Activated CD8-positive, alpha-beta memory T cell treated with anti-CD3 and anti-CD28 coated beads, Interleukin-2, amount 50 U/mL, for 24 hours (primary cell): ENCODE data around the gene AGBL1.
"Not testable (repeated sequence)": the region's sequence is repeated elsewhere in the genome, so short reads cannot be mapped to it uniquely, and the experiment has no call there.

Source experiments
- DNase-seq: peaks from one replicate; pipeline ENCODE4 v3.0.0-alpha.2; 2020; ENCODE audit errors: extremely low read depth

The AGBL1 gene

DNA sequence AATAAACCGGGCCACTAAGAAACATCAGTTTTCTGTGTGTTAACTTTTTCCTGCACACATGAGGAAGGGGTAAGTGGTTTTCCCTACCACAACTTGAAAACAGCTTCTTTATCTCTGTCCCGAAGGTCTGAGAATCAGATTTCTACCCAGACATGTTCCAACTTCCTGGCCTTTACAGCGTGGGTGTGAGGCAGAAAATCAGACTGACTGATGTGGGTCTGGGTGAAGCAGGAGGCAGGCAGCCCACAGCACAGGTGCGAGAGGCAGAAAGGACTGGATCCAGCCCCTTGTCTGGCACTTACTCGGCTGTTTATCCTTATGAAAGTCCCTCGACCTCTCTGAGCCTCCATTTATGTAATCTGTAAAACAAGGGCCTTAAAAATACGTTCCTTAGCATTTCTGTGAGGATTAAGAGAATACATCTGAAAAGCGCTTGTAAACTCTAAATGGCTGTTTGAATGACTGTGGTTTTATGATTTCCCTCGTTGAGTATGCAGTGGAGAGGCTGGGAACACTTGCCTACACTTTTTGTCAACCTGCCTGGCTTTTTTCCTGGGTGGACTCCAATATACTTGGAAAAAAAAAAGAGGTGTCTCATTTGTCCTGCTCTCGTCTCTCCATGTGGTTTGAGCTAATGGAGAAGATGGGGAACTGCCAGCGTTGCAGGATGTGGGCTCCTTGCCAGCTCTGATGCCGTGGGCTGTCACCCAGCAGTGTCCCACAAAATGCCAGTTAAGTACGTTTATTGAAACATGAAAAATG lies 3.1 kb downstream of the AGBL1 start:
- no peak for DNase-seq

- DNase-seq, result no peak
Measured at GRCh38 chr15:86087808-86088207, 8.1 kb downstream of the AGBL1 start.

- no peak for DNase-seq
Measured at GRCh38 chr15:86089422-86089821, 9.8 kb downstream of the AGBL1 start.

DNA sequence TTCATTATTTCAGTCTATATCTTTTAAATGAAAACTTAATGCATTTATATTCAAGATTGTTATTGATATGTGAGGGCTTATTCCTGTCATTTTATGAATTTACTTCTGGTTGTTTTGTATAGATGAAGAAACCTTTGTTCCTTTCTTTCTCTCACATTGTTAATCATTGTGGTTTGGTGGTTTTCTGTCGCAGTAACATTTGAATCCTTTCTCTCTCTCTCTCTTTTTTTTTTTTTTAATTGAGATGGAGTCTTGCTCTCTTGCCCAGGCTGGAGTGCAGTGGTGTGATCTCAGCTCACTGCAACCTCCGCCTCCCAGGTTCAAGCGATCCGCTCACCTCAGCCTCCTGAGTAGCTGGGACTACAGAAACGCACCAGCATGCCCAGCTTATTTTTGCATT lies 22.1 kb downstream of the AGBL1 start:
- no peak for DNase-seq

DNA sequence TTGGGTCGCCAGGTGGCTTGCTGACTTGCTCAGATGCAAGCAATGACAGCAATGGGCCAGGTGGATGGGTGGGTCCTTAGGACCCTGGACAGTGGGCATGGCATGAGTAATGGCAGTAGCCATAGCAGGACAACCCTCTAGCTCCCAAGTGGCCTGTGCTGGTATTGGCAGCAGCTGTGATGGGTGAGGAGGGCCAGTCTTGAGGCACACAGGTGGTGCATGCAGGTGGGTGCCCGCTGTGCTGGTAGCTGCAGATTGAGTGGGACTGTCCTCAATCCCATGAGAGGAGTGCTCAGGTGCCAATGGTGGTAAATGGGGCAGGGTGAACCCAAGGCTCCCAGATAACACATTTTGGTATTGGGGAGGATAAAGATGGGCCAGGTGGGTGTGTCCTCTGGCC lies 24.2 kb downstream of the AGBL1 start:
- DNase-seq, result no peak

GRCh38 chr15:86106306-86106705 lies 26.6 kb downstream of the AGBL1 start:
- no peak for DNase-seq

DNA sequence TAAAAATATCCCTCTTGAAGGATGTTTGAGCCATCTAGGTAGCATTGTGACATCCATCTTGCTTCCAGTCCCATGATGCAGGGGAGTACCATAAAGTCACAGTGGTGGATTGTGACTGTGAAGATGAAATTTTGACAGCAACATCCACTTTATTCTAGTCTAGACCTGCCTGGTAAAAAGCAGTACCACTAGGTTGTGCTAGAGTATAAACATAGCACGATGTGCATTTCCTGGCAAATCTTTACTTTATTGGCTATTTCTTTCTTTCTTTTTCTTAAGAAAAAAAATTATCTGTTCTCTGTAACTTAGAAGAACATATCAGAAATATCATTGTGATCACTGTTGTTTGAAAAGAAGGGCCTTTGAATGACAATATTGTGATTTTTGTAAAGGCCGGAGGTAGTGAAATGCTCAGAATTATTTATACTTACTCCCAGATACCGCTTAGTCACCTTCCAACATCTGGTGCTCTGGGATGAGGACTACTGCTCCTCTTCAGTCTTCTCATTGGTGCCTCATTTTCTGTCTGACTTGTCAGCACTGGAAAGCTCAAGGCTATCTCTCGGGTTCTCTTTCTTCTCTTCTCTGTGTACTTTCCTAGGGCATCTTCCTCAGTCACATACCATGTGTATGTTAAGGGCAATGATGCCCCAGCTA lies 35.6 kb downstream of the AGBL1 start:
- no peak for DNase-seq

DNA sequence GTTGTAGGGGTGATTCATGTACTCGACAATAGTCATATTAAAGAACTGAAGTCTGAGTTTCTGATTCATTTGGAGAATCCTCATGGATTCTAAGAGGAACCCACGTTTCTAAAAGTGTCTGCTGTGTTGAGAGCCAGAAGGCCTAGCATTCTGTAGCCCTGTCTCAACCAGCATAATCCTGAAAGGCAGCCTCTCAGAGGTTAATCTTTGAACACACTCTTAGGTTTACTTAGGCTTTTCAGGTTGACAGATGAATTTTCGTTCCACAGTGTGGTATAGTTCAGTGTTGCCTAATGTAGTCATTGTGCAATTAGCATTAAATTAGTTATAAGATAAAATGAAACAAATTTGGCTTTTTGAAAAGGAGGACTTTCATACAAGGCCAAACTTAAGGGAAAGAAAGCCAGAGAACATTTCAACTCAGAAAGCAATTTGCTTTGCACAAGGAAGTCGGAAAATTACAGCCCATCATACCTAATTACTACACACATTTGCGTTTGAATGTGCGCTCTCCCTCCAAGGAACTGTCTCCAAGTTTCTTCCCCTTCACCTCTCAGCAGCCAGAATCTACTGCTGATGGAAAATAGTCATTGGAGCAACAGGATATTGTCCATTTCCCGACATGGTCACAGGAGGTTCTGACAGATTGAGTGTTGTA lies 42.0 kb downstream of the AGBL1 start:
- DNase-seq, result no peak

GRCh38 chr15:86122691-86123391 lies 43.2 kb downstream of the AGBL1 start:
- DNase-seq, result not testable (repeated sequence)

DNA sequence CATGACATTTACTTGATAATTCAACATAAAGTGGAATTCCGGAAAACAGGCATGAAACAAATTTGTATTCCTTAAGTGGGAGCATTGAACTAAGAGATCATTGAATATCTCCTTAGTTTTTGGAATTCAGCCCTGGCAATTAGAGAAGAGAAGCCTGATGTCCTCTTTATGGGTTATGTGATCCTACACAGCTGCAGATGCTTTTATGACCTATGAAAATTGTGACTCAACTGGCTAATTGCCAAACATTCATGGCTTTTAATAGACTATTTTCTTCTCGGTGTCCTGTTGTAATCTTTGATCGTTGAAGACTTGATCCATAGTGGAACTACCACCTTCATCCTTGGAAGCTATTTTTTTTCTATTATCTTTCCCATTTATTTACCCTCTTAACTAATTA lies 46.1 kb downstream of the AGBL1 start:
- no peak for DNase-seq

GRCh38 chr15:86127547-86127946 lies 47.9 kb downstream of the AGBL1 start:
- DNase-seq, result no peak

GRCh38 chr15:86135041-86135440 lies 55.4 kb downstream of the AGBL1 start:
- DNase-seq, result no peak

- DNase-seq, result no peak
Measured at GRCh38 chr15:86136861-86137260, 57.2 kb downstream of the AGBL1 start.

DNA sequence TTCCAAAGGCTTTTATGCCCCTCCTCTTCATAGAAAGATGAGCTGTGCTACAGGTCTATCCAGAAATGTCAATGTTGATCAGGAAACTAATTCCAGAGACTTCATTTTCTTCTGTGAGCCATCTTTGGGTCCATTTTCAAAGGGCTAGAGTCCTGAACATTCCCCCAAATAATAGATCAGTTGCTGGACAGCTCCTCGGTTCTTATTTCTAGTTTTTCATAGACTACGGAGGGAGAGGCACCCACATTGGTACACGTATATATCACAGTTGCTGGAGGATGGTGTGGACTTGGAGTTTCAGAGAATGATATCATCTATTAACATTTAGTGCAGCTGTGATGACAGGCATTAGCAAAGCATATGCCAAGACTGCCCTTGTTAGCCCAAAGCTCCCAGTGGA lies 59.1 kb downstream of the AGBL1 start:
- no peak for DNase-seq

DNA sequence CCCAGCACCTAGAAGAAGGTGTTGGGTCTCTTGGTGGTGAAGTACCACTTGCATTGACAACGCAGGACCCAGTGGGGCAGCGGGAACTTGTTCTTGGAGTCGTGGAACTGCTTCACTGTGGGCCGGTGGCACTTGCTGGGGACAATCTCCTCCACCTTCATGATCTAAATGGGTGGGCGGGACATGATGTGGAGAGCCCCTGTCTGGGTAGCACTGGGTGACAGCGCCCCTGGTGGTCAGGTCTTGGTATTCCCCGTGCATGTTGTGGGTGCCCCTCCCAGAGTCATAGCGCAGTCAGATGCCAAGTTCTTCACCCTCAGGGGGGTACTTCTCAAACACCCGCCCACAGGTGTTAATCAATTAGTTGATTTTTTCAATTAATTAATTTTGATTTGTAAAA lies 60.2 kb downstream of the AGBL1 start:
- DNase-seq, result no peak

GRCh38 chr15:86154705-86155104 lies 75.0 kb downstream of the AGBL1 start:
- DNase-seq, result no peak

DNA sequence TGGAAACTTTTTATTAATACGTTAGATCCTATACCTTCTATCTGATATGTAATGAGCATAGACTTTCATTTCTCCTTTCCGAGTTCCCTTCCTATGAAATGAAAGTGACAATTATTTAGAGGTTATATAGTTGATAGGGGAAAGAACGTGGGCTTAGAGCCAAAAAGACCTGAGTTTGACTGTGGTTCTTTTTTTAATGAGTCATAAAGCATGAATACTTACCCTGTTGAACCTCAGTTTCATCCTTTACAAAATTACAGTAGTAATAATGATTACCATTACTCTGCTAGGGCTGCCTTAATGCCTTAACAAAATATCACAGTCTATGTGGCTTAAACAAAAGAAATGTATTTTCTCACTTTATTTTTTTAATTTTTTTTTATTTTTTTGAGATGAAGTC lies 75.9 kb downstream of the AGBL1 start:
- DNase-seq, result no peak

- DNase-seq, result no peak
Measured at GRCh38 chr15:86157606-86158293, 78.1 kb downstream of the AGBL1 start.

DNA sequence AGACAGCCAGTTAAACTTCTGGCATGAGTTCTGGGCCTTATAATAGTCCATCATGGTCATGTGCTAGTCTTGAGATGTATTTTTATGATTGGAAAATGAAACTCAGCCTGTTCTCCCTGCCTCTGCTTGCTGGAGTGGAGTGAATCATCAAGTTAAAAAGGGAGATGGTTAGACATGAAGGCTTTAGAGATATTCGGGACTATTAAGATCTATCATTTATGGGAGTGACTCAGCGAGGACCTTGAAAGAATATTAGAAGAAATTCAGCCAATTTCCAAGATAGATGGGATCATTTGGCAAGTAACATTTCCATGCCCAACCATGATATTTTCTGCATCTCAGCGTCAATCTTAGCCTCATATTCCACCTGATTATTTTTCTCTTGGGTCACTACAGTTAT lies 79.8 kb downstream of the AGBL1 start:
- DNase-seq, result no peak

DNA sequence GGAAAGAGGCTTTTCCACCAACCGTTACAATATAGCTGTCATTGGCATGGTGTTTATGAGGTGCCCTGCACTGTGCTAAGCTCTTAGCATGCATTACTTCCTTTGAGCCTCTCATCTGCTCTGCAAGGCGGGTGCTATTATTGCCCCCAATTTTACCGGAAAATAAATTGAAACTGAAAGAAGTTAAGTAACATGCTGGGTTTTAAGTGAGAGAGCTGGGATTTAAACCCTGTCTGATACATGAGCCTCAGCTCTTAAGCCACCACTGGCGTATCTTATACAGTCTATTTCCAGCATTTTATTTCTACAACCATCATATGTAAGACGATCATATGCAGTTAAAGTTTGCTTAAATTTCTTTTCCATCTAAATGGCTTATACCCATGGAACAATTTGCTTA lies 81.6 kb downstream of the AGBL1 start:
- DNase-seq, result no peak

- no peak for DNase-seq
Measured at GRCh38 chr15:86162172-86162591, 82.5 kb downstream of the AGBL1 start.

GRCh38 chr15:86162641-86163040 lies 83.0 kb downstream of the AGBL1 start:
- no peak for DNase-seq
